ENCODE results near the gene MAGEA11. TPM values are rescaled to one million over a fixed set of nuclear protein-coding genes. Genes with fewer than 3 reads are reported as not detected.

The MAGEA11 gene
- total RNA-seq, 2 donors from 2014 or later, result not detected

DNA sequence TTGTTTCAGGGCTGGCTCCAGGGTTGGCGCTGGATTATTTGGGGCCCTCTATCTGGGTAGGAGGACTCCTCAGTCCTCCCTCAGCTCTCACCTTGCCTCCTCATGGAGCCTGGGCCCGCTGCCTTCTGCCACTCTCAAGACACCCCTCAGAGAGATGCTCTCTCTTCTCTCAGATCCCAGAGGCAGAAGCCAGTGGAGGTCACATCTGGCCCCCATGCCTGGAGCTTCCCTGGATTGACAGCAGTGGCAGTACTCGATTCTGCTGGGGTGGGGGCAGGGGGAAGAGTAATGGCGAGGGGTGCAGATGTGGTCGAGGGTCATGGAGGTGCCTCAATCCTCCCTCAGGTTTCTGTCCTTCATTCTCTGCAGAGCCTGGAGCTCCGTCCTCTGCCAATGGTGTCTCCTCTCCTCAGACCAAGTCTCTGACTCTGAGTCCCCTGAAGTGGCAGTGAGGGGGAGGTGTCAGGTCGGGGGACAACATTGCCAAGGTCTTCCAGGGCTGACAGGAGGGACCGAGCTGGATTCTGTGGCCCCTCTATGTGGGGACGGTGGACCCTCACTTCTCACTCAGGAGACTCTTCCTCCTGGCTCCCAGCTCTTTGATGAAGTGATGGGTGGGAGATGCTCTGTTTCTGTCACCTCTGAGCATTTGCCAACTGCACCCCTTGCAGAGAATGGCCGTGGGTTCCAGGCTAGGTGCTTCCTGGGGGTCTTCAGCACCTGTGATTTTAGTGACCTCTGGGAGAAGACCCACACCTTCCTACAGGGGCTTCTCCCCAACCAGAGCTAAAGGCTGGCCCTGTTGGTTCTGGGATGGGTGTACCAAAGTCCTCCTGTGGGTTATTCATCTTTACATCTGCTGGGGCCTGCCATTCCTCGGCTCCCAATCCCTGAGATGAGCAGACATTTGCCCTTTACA, 51.1 kb downstream of the MAGEA11 start:
- no peaks in the 10 kb centered on the region for H3K36me3 ChIP-seq (replicated peaks in 1 of 2; ENCODE audit: insufficient read depth in 1 of 2, low read depth in 2 of 2)
- no peak overlapping the region for H3K27ac ChIP-seq
- H3K4me1 ChIP-seq, result no peaks in the 10 kb centered on the region
- DNase-seq (no peak), ATAC-seq (no peak)
- H3K27me3 ChIP-seq, result no peaks in the 10 kb centered on the region
- no peaks in the 10 kb centered on the region for H3K9me3 ChIP-seq
- TF ChIP-seq, protein P1, sequence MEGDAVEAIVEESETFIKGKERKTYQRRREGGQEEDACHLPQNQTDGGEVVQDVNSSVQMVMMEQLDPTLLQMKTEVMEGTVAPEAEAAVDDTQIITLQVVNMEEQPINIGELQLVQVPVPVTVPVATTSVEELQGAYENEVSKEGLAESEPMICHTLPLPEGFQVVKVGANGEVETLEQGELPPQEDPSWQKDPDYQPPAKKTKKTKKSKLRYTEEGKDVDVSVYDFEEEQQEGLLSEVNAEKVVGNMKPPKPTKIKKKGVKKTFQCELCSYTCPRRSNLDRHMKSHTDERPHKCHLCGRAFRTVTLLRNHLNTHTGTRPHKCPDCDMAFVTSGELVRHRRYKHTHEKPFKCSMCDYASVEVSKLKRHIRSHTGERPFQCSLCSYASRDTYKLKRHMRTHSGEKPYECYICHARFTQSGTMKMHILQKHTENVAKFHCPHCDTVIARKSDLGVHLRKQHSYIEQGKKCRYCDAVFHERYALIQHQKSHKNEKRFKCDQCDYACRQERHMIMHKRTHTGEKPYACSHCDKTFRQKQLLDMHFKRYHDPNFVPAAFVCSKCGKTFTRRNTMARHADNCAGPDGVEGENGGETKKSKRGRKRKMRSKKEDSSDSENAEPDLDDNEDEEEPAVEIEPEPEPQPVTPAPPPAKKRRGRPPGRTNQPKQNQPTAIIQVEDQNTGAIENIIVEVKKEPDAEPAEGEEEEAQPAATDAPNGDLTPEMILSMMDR (IDR thresholded peaks at IDR 0.05), result no peak
- no peak for TF ChIP-seq POLR2A (IDR thresholded peaks at IDR 0.05)
- H3K4me3 ChIP-seq, result no peak overlapping the region
- 63 to 73% methylated on average over 2 to 8 of the region's 11 CpGs for WGBS, 2 donors
- intact Hi-C loops (cut with DNase I), result no loop called here

Small RNA genes lying within 50 kb of the gene (small RNA-seq; reads per million reads assigned to genes)
- gene AC244098.1 (not detected), gene AC244098.2 (not detected), gene AC244098.3 (not detected)

Other genes with a start within 250 kb of the MAGEA11 start
- 10 to 100 TPM; 39.7 to 49.4 TPM for gene IDS, start 206.8 kb upstream of the MAGEA11 start, total RNA-seq
- gene EOLA1, start 171.0 kb upstream of the MAGEA11 start, total RNA-seq, result 1 to 10 TPM; 7.8 to 8.2 TPM
- gene HSFX3, start 162.1 kb upstream of the MAGEA11 start, total RNA-seq, result not detected
- gene MAGEA9B, start 124.6 kb upstream of the MAGEA11 start, total RNA-seq, result not detected
- not detected for gene HSFX2, start 116.7 kb upstream of the MAGEA11 start, total RNA-seq
- gene TMEM185A, start 80.3 kb upstream of the MAGEA11 start, total RNA-seq, result 1 to 10 TPM; 7.3 to 8.0 TPM
- gene HSFX1, start 62.0 kb downstream of the MAGEA11 start, total RNA-seq, result 1 to 10 TPM in 1 of 2 donors, under 1 TPM in 1; 0.26 to 4.3 TPM
- not detected for gene MAGEA9, start 69.9 kb downstream of the MAGEA11 start, total RNA-seq
- not detected for gene MAGEA8, start 169.1 kb downstream of the MAGEA11 start, total RNA-seq
- gene HSFX4, start 217.5 kb downstream of the MAGEA11 start, total RNA-seq, result not detected
- 10 to 100 TPM; 13.2 to 15.0 TPM for gene EOLA2, start 226.4 kb downstream of the MAGEA11 start, total RNA-seq

Measured in body of pancreas (tissue), 4 donors.